Lower leg skin (tissue), 3 donors: ENCODE measurements around the gene CMTM1.

Source experiments
- CTCF ChIP-seq, 3 donors: fragments of 450-650 bp; IDR thresholded peaks; one replicate each; pipeline ENCODE4 v1.5.1; 2016; ENCODE audit warnings: antibody characterized with exemption in 3 of 3, mild to moderate bottlenecking in 3 of 3, moderate library complexity in 2 of 3
- POLR2A ChIP-seq, 2 donors: fragments of 450-650 bp; IDR thresholded peaks; one replicate each; pipeline ENCODE4 v1.6.1; 2016 to 2017; ENCODE audit warnings: antibody characterized with exemption in 2 of 2, mild to moderate bottlenecking in 1 of 2, moderate library complexity in 1 of 2

GRCh38 chr16:66537236-66537635 is 29.0 kb upstream of the CMTM1 start:
- no peak for TF ChIP-seq POLR2A (IDR thresholded peaks at IDR 0.05)
- TF ChIP-seq CTCF (IDR thresholded peaks at IDR 0.05): no peak
